B cell (primary cell): ENCODE data around the gene ADAP2. TPM values are rescaled to one million over a fixed set of nuclear protein-coding genes. Genes with fewer than 3 reads are reported as not detected.

Experiments
- ATAC-seq: fragments of 200-7000 bp; cut with Tn5 transposase; one replicate; pipeline ENCODE4 v1.10.0; 2021; ENCODE audit warnings: low read depth, mild to moderate bottlenecking, moderate number of reproducible peaks, moderate library complexity
- CTCF ChIA-PET: fragments of 350-600 bp; sonication (Branson Sonifier 250); formaldehyde crosslinking; loops from one replicate; lab custom pipeline; 2021; ENCODE audit warnings: antibody characterized with exemption, inconsistent platforms; lab: Charles Lee
- POLR2A ChIA-PET: fragments of 350-600 bp; sonication (Branson Sonifier 250); formaldehyde crosslinking; loops from one replicate; lab custom pipeline; 2021; ENCODE audit warnings: antibody characterized with exemption; lab: Charles Lee
- DNase-seq: peaks from one replicate; pipeline ENCODE4 v3.0.0; 2013
- H2AFZ ChIP-seq: 2 replicates; pipeline ENCODE4 v1.6.1; 2012; ENCODE audit warnings: mild to moderate bottlenecking, low read depth, low read length; ENCODE audit not compliant: insufficient read depth, poor library complexity, severe bottlenecking
- H3K27ac ChIP-seq, 2 donors: 1 replicate in 1 of 2; 2 replicates in 1 of 2; pipeline ENCODE4 v1.5.1; 2012 to 2013; ENCODE audit warnings: low read length in 2 of 2, mild to moderate bottlenecking in 2 of 2, moderate library complexity in 1 of 2
- H3K27me3 ChIP-seq, 4 experiments: fragments of 200-600 bp in 1 of 4; sonication (generic) in 1 of 4; replicated peaks in 1 of 4; 1 replicate in 2 of 4; 2 replicates in 2 of 4; pipeline versions ENCODE4 v1.6.1 to v1.7.0; 2013 to 2016; ENCODE audit warnings: low read length in 3 of 4, mild to moderate bottlenecking in 2 of 4, mixed read lengths in 1 of 4, moderate library complexity in 1 of 4; ENCODE audit not compliant: insufficient read depth in 4 of 4, control insufficient read depth in 3 of 4; ENCODE audit errors: control extremely low read depth in 1 of 4
- H3K36me3 ChIP-seq, 2 experiments: replicated peaks in 1 of 2; 1 replicate in 1 of 2; 2 replicates in 1 of 2; pipeline versions ENCODE4 v1.6.1 to v1.7.1; 2013; ENCODE audit warnings: low read length in 1 of 2; ENCODE audit not compliant: insufficient read depth in 2 of 2, control insufficient read depth in 1 of 2; ENCODE audit errors: control extremely low read depth in 1 of 2, extremely low read depth in 1 of 2
- H3K4me1 ChIP-seq, 2 donors: fragments of 200-600 bp in 1 of 2; sonication (generic) in 1 of 2; 1 replicate in 1 of 2; 2 replicates in 1 of 2; pipeline versions ENCODE4 v1.5.1 to v1.6.1; 2013 to 2017; ENCODE audit warnings: low read length in 2 of 2; ENCODE audit not compliant: control insufficient read depth in 2 of 2, insufficient read depth in 2 of 2
- H3K4me2 ChIP-seq: replicated peaks from 2 replicates; pipeline ENCODE3; 2012; ENCODE audit warnings: mild to moderate bottlenecking, low read depth, low read length; ENCODE audit not compliant: poor library complexity, severe bottlenecking
- H3K4me3 ChIP-seq, 5 experiments: fragments of 200-600 bp in 1 of 5; sonication (generic) in 1 of 5; 1 replicate in 3 of 5; 2 replicates in 2 of 5; pipeline versions ENCODE4 v1.5.1 to v1.7.0; 2011 to 2016; ENCODE audit warnings: low read length in 4 of 5, mild to moderate bottlenecking in 4 of 5, low read depth in 2 of 5, control low read depth in 1 of 5, moderate library complexity in 1 of 5; ENCODE audit not compliant: insufficient read depth in 1 of 5; ENCODE audit errors: control extremely low read depth in 1 of 5, extremely low read depth in 1 of 5
- H3K79me2 ChIP-seq: fragments of 200-600 bp; sonication (generic); one replicate; pipeline ENCODE4 v1.6.0; 2016; ENCODE audit warnings: low read length; ENCODE audit not compliant: control insufficient read depth, insufficient read depth
- H3K9ac ChIP-seq: fragments of 200-600 bp; sonication (generic); 2 replicates; pipeline ENCODE4 v1.6.1; 2017; ENCODE audit warnings: mild to moderate bottlenecking, low read length, moderate library complexity
- H3K9me3 ChIP-seq, 3 donors: one replicate each; pipeline versions ENCODE4 v1.6.1 to v1.7.1; 2013; ENCODE audit warnings: low read length in 2 of 3; ENCODE audit not compliant: control insufficient read depth in 2 of 3, insufficient read depth in 1 of 3; ENCODE audit errors: control extremely low read depth in 1 of 3
- H4K20me1 ChIP-seq: 2 replicates; pipeline ENCODE4 v1.6.0; 2012; ENCODE audit warnings: mild to moderate bottlenecking, low read length; ENCODE audit not compliant: insufficient read depth, control insufficient read depth, poor library complexity, severe bottlenecking
- H3K27ac Mint-ChIP-seq: one replicate; pipeline ENCODE4 v1.8.0; 2021; ENCODE audit warnings: mixed read lengths
- H3K27me3 Mint-ChIP-seq: one replicate; pipeline ENCODE4 v1.8.0; 2021; ENCODE audit warnings: mixed read lengths
- H3K4me1 Mint-ChIP-seq: one replicate; pipeline ENCODE4 v1.8.0; 2021; ENCODE audit warnings: mixed read lengths
- H3K4me3 Mint-ChIP-seq: one replicate; pipeline ENCODE4 v1.8.0; 2021; ENCODE audit warnings: mixed read lengths
- H3K9me3 Mint-ChIP-seq: one replicate; pipeline ENCODE4 v1.8.0; 2022; ENCODE audit warnings: mixed read lengths; ENCODE audit not compliant: insufficient read depth
- CTCF ChIP-seq: fragments of 200-600 bp; IDR thresholded peaks from one replicate; pipeline ENCODE4 v1.8.0; 2022; ENCODE audit warnings: antibody characterized with exemption, mild to moderate bottlenecking
- EZH2 ChIP-seq: IDR thresholded peaks from 2 replicates; pipeline ENCODE4 v1.6.1; 2012; ENCODE audit warnings: borderline replicate concordance, low read depth, mild to moderate bottlenecking, moderate library complexity, low read length; ENCODE audit not compliant: insufficient read depth, poor library complexity, severe bottlenecking
- WGBS: methylation state at CpG from one replicate; pipeline ENCODE4 v1.1.5; 2013; ENCODE audit warnings: missing lambda C conversion rate; ENCODE audit not compliant: insufficient coverage; 5-methylcytosine and 5-hydroxymethylcytosine counted together
- intact Hi-C: fragments of 100-400 bp; cut with micrococcal nuclease; formaldehyde crosslinking; loops from one replicate; pipeline ENCODE4 v1.10.0; 2022
- polyA plus RNA-seq: library from polyadenylated mRNA; depleted of rRNA; stranded (reverse); fragments of >200 nt; gene quantifications from 2 replicates; pipeline ENCODE4 v1.2.3, GENCODE V29; 2012
- total RNA-seq, 2 donors: library from RNA; stranded (reverse); fragments of 120-200 nt in 1 of 2; gene quantifications; 1 replicate in 1 of 2; 2 replicates in 1 of 2; pipeline versions ENCODE4 v1.2.3 to v1.2.4, GENCODE V29; 2013 to 2022

Gene ADAP2
- total and polyA plus RNA-seq, 2 donors (not counting 1 experiment from before 2014, with no cell fraction given): 8.5 to 14.6 TPM

DNA sequence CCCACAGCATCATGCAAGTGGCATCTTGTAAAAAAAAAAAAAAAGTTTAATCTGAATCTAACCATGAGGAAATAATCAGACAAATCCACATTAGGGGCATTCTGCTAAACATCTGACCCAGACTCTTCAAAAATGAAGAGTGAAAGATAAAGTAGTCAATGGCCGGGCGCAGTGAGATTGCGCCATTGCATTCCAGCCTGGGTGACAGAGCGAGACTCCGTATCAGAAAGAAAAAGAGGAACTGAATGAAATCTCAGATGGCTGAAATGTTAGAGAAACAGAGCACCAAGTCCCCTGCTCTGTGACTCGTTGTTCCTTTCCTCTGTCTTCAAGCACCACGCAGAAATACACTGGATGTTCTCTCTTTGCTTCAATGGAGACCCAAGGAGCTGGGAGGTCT lies 36.4 kb downstream of the ADAP2 start:
- H3K4me3 Mint-ChIP-seq: peak overlapping the region; percentile 74
- H3K36me3 ChIP-seq: no peaks in the 10 kb centered on the region
- no peaks in the 10 kb centered on the region for H3K9me3 Mint-ChIP-seq
- CTCF ChIA-PET: interaction anchor here (6.0 kb wide), 1 partner anchor 12 kb away, joined by 45 read pairs; the partner anchor contains the start of gene RNF135
- H4K20me1 ChIP-seq: no peaks in the 10 kb centered on the region
- peak overlapping the region; percentile 95 for H3K27ac Mint-ChIP-seq
- DNase-seq (peak; percentile 82), ATAC-seq (peak; percentile 67)
- WGBS: 0% methylated on average over 1 of the region's 7 CpGs
- POLR2A ChIA-PET: interaction anchor here (0.6 to 2.7 kb wide), 3 partner anchors 10 to 75 kb away, joined by 5 to 9 read pairs (median 8); partner anchors contain the start of gene RNF135
- no peak for TF ChIP-seq CTCF
- no peak for TF ChIP-seq EZH2
- peaks cover 75 to 88% of the 10 kb centered on the region in 2 donors for H3K4me1 ChIP-seq
- intact Hi-C loops: loop anchor here (1.0 to 2.0 kb wide), 2 partner anchors 10 to 51 kb away; partner anchors contain the start of gene TEFM
- H3K4me2 ChIP-seq: peak overlapping the region; percentile 74
- no peaks in the 10 kb centered on the region for H3K27me3 Mint-ChIP-seq
- peak overlapping the region; percentile 74 for H2AFZ ChIP-seq
- no peaks in the 10 kb centered on the region for H3K27me3 ChIP-seq
- H3K27ac ChIP-seq: peak overlapping the region; percentile 83 to 85
- peaks cover 80% of the 10 kb centered on the region for H3K4me1 Mint-ChIP-seq
- peak overlapping the region in 2 of 5 experiments; percentile 7 to 53 for H3K4me3 ChIP-seq
- peak overlapping the region; percentile 44 for H3K9ac ChIP-seq
- peaks cover 15% of the 10 kb centered on the region for H3K79me2 ChIP-seq
- no peaks in the 10 kb centered on the region for H3K9me3 ChIP-seq
